IMR-90 (cell line): ENCODE data around the gene DEFB124. TPM values are rescaled to one million over a fixed set of nuclear protein-coding genes. Genes with fewer than 3 reads are reported as not detected.

Experiments
- ATAC-seq: fragments of 200-7000 bp; cut with Tn5 transposase; 2 replicates; pipeline ENCODE4 v1.9.1; 2020; ENCODE audit warnings: low read depth, mild to moderate bottlenecking, moderate library complexity
- BruUV-seq: library from RNA; stranded (reverse); fragments of 400-500 nt; replicated peaks from 2 replicates; lab custom pipeline; 2021; lab: Mats Ljungman, UMichigan
- CTCF ChIA-PET: fragments of 300-600 bp; formaldehyde crosslinking; extraction: SDS; loops from one replicate; lab custom pipeline; 2021; ENCODE audit warnings: antibody characterized with exemption; lab: Yijun Ruan, JAX
- POLR2A ChIA-PET: fragments of 300-600 bp; sonication (Branson Sonifier 250); formaldehyde crosslinking; loops from one replicate; lab custom pipeline; 2022; ENCODE audit warnings: antibody characterized with exemption; ENCODE audit not compliant: unreplicated experiment; lab: Charles Lee
- DNase-seq: peaks from one replicate; pipeline ENCODE4 v3.0.0; 2013
- H2AFZ ChIP-seq: replicated peaks from 2 replicates; pipeline ENCODE3; 2013; ENCODE audit warnings: low read length, mild to moderate bottlenecking; ENCODE audit not compliant: poor library complexity
- H2AK5ac ChIP-seq: 2 replicates; pipeline ENCODE4 v1.6.1; 2013; ENCODE audit warnings: low read depth, low read length, inconsistent platforms
- H2AK9ac ChIP-seq: replicated peaks from 2 replicates; pipeline ENCODE3; 2013; ENCODE audit warnings: mild to moderate bottlenecking, low read depth, low read length, moderate library complexity; ENCODE audit not compliant: poor library complexity
- H2BK120ac ChIP-seq: 2 replicates; pipeline ENCODE4 v1.6.1; 2013; ENCODE audit warnings: low read depth, low read length, inconsistent platforms
- H2BK15ac ChIP-seq: 3 replicates; pipeline ENCODE4 v1.6.1; 2013; ENCODE audit warnings: low read depth, low read length, inconsistent platforms
- H2BK20ac ChIP-seq: 2 replicates; pipeline ENCODE4 v1.6.1; 2013; ENCODE audit warnings: low read depth, mild to moderate bottlenecking, inconsistent platforms, low read length, moderate library complexity
- H2BK5ac ChIP-seq: 2 replicates; pipeline ENCODE4 v1.6.1; 2013; ENCODE audit warnings: mild to moderate bottlenecking, low read depth, low read length, inconsistent platforms; ENCODE audit not compliant: poor library complexity, severe bottlenecking
- H3K14ac ChIP-seq: replicated peaks from 2 replicates; pipeline ENCODE4 v1.6.1; 2013; ENCODE audit warnings: low read depth, low read length, inconsistent platforms
- H3K18ac ChIP-seq: 2 replicates; pipeline ENCODE4 v1.6.1; 2013; ENCODE audit warnings: low read depth, low read length, control low read depth
- H3K23ac ChIP-seq: 2 replicates; pipeline ENCODE4 v1.6.1; 2013; ENCODE audit warnings: low read depth, low read length, inconsistent platforms
- H3K27ac ChIP-seq: 2 replicates; pipeline ENCODE4 v1.5.1; 2013; ENCODE audit warnings: mild to moderate bottlenecking, control low read depth, low read length; ENCODE audit not compliant: insufficient read depth
- H3K27me3 ChIP-seq: 2 replicates; pipeline ENCODE4 v1.6.1; 2013; ENCODE audit warnings: low read length; ENCODE audit not compliant: control insufficient read depth, insufficient read depth
- H3K36me3 ChIP-seq: 2 replicates; pipeline ENCODE4 v1.6.1; 2013; ENCODE audit warnings: low read length, mixed read lengths; ENCODE audit not compliant: control insufficient read depth, insufficient read depth
- H3K4ac ChIP-seq: 2 replicates; pipeline ENCODE4 v1.6.1; 2013; ENCODE audit warnings: low read depth, low read length, inconsistent platforms
- H3K4me1 ChIP-seq: 2 replicates; pipeline ENCODE4 v1.6.1; 2013; ENCODE audit warnings: low read length, mixed read lengths; ENCODE audit not compliant: control insufficient read depth, insufficient read depth
- H3K4me2 ChIP-seq: 2 replicates; pipeline ENCODE4 v1.6.1; 2013; ENCODE audit warnings: low read depth, mild to moderate bottlenecking, control low read depth, low read length, moderate library complexity
- H3K4me3 ChIP-seq: 2 replicates; pipeline ENCODE4 v1.5.1; 2013; ENCODE audit warnings: low read depth, mild to moderate bottlenecking, control low read depth, low read length, moderate library complexity; ENCODE audit not compliant: insufficient read depth
- H3K56ac ChIP-seq: 2 replicates; pipeline ENCODE4 v1.6.1; 2013; ENCODE audit warnings: low read length, inconsistent platforms; ENCODE audit not compliant: insufficient read depth; ENCODE audit errors: extremely low read depth
- H3K79me1 ChIP-seq, 2 experiments: 2 replicates each; pipeline ENCODE4 v1.6.1; 2013; ENCODE audit warnings: low read length in 2 of 2, inconsistent platforms in 1 of 2, low read depth in 1 of 2
- H3K9ac ChIP-seq: 2 replicates; pipeline ENCODE4 v1.6.1; 2013; ENCODE audit warnings: low read depth, low read length, control low read depth
- H3K9me1 ChIP-seq: 2 replicates; pipeline ENCODE4 v1.6.1; 2013; ENCODE audit warnings: low read length, inconsistent platforms; ENCODE audit not compliant: insufficient read depth
- H3K9me3 ChIP-seq: 2 replicates; pipeline ENCODE4 v1.6.1; 2013; ENCODE audit warnings: low read length; ENCODE audit not compliant: control insufficient read depth, insufficient read depth
- H4K20me1 ChIP-seq: 2 replicates; pipeline ENCODE4 v1.6.1; 2013; ENCODE audit warnings: low read length, inconsistent platforms; ENCODE audit not compliant: insufficient read depth
- H4K5ac ChIP-seq: 2 replicates; pipeline ENCODE4 v1.6.1; 2013; ENCODE audit warnings: mild to moderate bottlenecking, low read depth, low read length, control low read depth
- H4K8ac ChIP-seq, 2 experiments: 2 replicates each; pipeline ENCODE4 v1.6.1; 2013; ENCODE audit warnings: low read depth in 2 of 2, low read length in 2 of 2, control low read depth in 1 of 2, inconsistent platforms in 1 of 2
- H4K91ac ChIP-seq: 2 replicates; pipeline ENCODE4 v1.6.1; 2013; ENCODE audit warnings: low read depth, low read length, inconsistent platforms; ENCODE audit not compliant: insufficient read depth
- BHLHE40 ChIP-seq: fragments of 150-350 bp; IDR thresholded peaks from 2 replicates; pipeline ENCODE4 v1.6.1; 2016; ENCODE audit warnings: mild to moderate bottlenecking, low read depth, low read length
- CEBPB ChIP-seq: IDR thresholded peaks from 2 replicates; pipeline ENCODE4 v1.6.1; 2012; ENCODE audit warnings: low read depth, low read length, improper control_type of control experiment
- CHD1 ChIP-seq: IDR thresholded peaks from 2 replicates; pipeline ENCODE4 v1.6.1; 2012; ENCODE audit warnings: low read depth, low read length, improper control_type of control experiment
- FOS ChIP-seq: fragments of 150-350 bp; IDR thresholded peaks from 2 replicates; pipeline ENCODE4 v1.6.1; 2016; ENCODE audit warnings: low read depth, low read length
- MAFK ChIP-seq: IDR thresholded peaks from 2 replicates; pipeline ENCODE4 v1.6.1; 2012; ENCODE audit warnings: low read depth, low read length, improper control_type of control experiment
- MAZ ChIP-seq: IDR thresholded peaks from 2 replicates; pipeline ENCODE4 v1.6.1; 2012; ENCODE audit warnings: low read depth, mild to moderate bottlenecking, low read length, improper control_type of control experiment, moderate library complexity, borderline replicate concordance
- MXI1 ChIP-seq: IDR thresholded peaks from 2 replicates; pipeline ENCODE4 v1.6.1; 2012; ENCODE audit warnings: low read depth, mild to moderate bottlenecking, low read length, moderate library complexity, borderline replicate concordance
- NFE2L2 ChIP-seq: fragments of 150-350 bp; IDR thresholded peaks from 2 replicates; pipeline ENCODE4 v1.6.1; 2016; ENCODE audit warnings: low read depth, mild to moderate bottlenecking, low read length
- POLR2A ChIP-seq: IDR thresholded peaks from 2 replicates; pipeline ENCODE4 v1.6.1; 2012; ENCODE audit warnings: mild to moderate bottlenecking, low read depth, low read length
- RAD21 ChIP-seq: IDR thresholded peaks from 2 replicates; pipeline ENCODE4 v1.6.1; 2012; ENCODE audit warnings: low read length, improper control_type of control experiment
- RCOR1 ChIP-seq: IDR thresholded peaks from 2 replicates; pipeline ENCODE4 v1.6.1; 2012; ENCODE audit warnings: mild to moderate bottlenecking, low read length, improper control_type of control experiment; ENCODE audit not compliant: insufficient replicate concordance
- RFX5 ChIP-seq: IDR thresholded peaks from 2 replicates; pipeline ENCODE4 v1.8.0; 2012; ENCODE audit warnings: low read depth, mild to moderate bottlenecking, low read length, moderate library complexity
- SMC3 ChIP-seq: fragments of 150-350 bp; IDR thresholded peaks from 2 replicates; pipeline ENCODE4 v1.6.1; 2016; ENCODE audit warnings: low read depth, mild to moderate bottlenecking, antibody characterized with exemption, low read length, moderate library complexity
- WGBS, 2 experiments: methylation state at CpG; one replicate each; pipeline versions ENCODE4 v1.1.5 to v1.1.7; 2013; ENCODE audit warnings: missing lambda C conversion rate in 2 of 2; ENCODE audit not compliant: insufficient read length in 1 of 2; ENCODE audit errors: extremely low coverage in 2 of 2; 5-methylcytosine and 5-hydroxymethylcytosine counted together
- dilution Hi-C: fragments of 300-500 bp; cut with HindIII; formaldehyde crosslinking; loops from one replicate; pipeline ENCODE4 v1.14.3; 2018; ENCODE audit warnings: low sequenced_read_pairs; ENCODE audit not compliant: unreplicated experiment
- in situ Hi-C: fragments of 300-500 bp; cut with MboI; formaldehyde crosslinking; loops from 3 replicates; pipeline ENCODE4 v1.14.3; 2019; ENCODE audit warnings: low sequenced_read_pairs, inconsistent platforms, mixed read lengths
- intact Hi-C: fragments of 100-400 bp; cut with micrococcal nuclease; formaldehyde crosslinking; loops from 2 replicates; pipeline ENCODE4 v1.10.0; 2022
- polyA plus RNA-seq, 3 experiments: library from polyadenylated mRNA; depleted of rRNA; stranded (reverse); fragments of >200 nt; gene quantifications; 2 replicates each; pipeline ENCODE4 v1.2.3, GENCODE V29; 2012; ENCODE audit warnings: low replicate concordance in 1 of 3
- total RNA-seq: library from RNA; depleted of rRNA; stranded (reverse); fragments of >200 nt; gene quantifications from 2 replicates; pipeline ENCODE4 v1.2.3, GENCODE V29; 2012
- TF ChIP-seq, protein P1 (sequence below): fragments of 150-350 bp; IDR thresholded peaks from 2 replicates; pipeline ENCODE4 v1.6.1; 2017; ENCODE audit warnings: mild to moderate bottlenecking, antibody characterized with exemption, low read length, low read depth
- TF ChIP-seq, protein P2 (sequence below): conservative IDR thresholded peaks from 2 replicates; pipeline ENCODE4 v1.5.1; 2012; ENCODE audit warnings: mild to moderate bottlenecking, low read depth, low read length, improper control_type of control experiment
- TF ChIP-seq, protein P3 (sequence below): fragments of 150-350 bp; IDR thresholded peaks from 2 replicates; pipeline ENCODE4 v1.6.1; 2016; ENCODE audit warnings: low read depth, mild to moderate bottlenecking, low read length, moderate library complexity, borderline replicate concordance

DEFB124 gene
- total and polyA plus RNA-seq, 2 of the 4 experiments (the other 2 are of a cell fraction), result not detected

DNA sequence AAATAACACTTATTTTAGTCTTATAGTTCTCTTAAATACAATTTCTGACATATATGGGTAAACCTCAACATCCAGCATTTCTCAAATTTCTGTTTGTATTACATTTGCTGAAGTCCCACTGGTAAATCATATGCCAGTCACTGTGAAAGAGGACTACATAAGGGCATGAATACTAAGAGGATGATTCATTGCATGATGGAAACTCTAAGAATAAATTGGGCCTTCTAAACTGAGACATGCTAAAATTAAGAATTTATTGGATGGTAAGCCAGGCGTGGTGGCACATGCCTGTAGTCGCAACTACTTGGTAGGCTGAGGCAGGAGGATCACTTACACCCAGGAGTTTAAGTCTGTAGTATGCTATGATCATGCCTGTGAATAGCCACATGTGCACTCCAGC lies 22.4 kb downstream of the DEFB124 start:
- in situ Hi-C loops (no loop called here), intact Hi-C loops (no loop called here), dilution Hi-C loops (no loop called here)
- H4K91ac ChIP-seq, result no peak overlapping the region
- H3K4me2 ChIP-seq, result no peak overlapping the region
- no peak for TF ChIP-seq RCOR1
- TF ChIP-seq MAZ, result no peak
- TF ChIP-seq RFX5, result no peak
- no peak for TF ChIP-seq SMC3
- TF ChIP-seq MAFK, result no peak
- TF ChIP-seq, protein P1, sequence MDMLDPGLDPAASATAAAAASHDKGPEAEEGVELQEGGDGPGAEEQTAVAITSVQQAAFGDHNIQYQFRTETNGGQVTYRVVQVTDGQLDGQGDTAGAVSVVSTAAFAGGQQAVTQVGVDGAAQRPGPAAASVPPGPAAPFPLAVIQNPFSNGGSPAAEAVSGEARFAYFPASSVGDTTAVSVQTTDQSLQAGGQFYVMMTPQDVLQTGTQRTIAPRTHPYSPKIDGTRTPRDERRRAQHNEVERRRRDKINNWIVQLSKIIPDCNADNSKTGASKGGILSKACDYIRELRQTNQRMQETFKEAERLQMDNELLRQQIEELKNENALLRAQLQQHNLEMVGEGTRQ, result no peak
- TF ChIP-seq MXI1, result no peak
- no peak for TF ChIP-seq FOS
- no peak for TF ChIP-seq NFE2L2
- TF ChIP-seq, protein P2, sequence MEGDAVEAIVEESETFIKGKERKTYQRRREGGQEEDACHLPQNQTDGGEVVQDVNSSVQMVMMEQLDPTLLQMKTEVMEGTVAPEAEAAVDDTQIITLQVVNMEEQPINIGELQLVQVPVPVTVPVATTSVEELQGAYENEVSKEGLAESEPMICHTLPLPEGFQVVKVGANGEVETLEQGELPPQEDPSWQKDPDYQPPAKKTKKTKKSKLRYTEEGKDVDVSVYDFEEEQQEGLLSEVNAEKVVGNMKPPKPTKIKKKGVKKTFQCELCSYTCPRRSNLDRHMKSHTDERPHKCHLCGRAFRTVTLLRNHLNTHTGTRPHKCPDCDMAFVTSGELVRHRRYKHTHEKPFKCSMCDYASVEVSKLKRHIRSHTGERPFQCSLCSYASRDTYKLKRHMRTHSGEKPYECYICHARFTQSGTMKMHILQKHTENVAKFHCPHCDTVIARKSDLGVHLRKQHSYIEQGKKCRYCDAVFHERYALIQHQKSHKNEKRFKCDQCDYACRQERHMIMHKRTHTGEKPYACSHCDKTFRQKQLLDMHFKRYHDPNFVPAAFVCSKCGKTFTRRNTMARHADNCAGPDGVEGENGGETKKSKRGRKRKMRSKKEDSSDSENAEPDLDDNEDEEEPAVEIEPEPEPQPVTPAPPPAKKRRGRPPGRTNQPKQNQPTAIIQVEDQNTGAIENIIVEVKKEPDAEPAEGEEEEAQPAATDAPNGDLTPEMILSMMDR, result no peak
- TF ChIP-seq CHD1, result no peak
- TF ChIP-seq CEBPB, result no peak
- no peak for TF ChIP-seq POLR2A
- TF ChIP-seq, protein P3, sequence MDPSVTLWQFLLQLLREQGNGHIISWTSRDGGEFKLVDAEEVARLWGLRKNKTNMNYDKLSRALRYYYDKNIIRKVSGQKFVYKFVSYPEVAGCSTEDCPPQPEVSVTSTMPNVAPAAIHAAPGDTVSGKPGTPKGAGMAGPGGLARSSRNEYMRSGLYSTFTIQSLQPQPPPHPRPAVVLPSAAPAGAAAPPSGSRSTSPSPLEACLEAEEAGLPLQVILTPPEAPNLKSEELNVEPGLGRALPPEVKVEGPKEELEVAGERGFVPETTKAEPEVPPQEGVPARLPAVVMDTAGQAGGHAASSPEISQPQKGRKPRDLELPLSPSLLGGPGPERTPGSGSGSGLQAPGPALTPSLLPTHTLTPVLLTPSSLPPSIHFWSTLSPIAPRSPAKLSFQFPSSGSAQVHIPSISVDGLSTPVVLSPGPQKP, result no peak
- no peak for TF ChIP-seq BHLHE40
- TF ChIP-seq RAD21, result no peak
- no peak overlapping the region for H4K5ac ChIP-seq
- CTCF ChIA-PET, result interaction anchor here (0.7 kb wide), 1 partner anchor 11 kb away, joined by 3 read pairs; no protein-coding TSS in a partner anchor
- H3K27ac ChIP-seq, result no peak overlapping the region
- H3K18ac ChIP-seq, result no peak overlapping the region
- H3K9me1 ChIP-seq, result no peaks in the 10 kb centered on the region
- ATAC-seq, result no peak
- POLR2A ChIA-PET, result no interaction called here
- no peak overlapping the region for H3K23ac ChIP-seq
- no peak overlapping the region for H2AK9ac ChIP-seq
- no peaks in the 10 kb centered on the region for H4K20me1 ChIP-seq
- H3K4me3 ChIP-seq, result no peak overlapping the region
- H3K14ac ChIP-seq, result no peak overlapping the region
- no TSS peak for BruUV-seq
- H3K9me3 ChIP-seq, result no peaks in the 10 kb centered on the region
- no peak overlapping the region for H4K8ac ChIP-seq
- no peaks in the 10 kb centered on the region for H3K79me1 ChIP-seq
- H3K4ac ChIP-seq, result no peak overlapping the region
- H3K4me1 ChIP-seq, result no peaks in the 10 kb centered on the region
- H3K36me3 ChIP-seq, result no peaks in the 10 kb centered on the region
- 40% methylated on average over 1 of the region's 2 CpGs; no CpG with 5 or more reads in 1 of the 2 experiments for WGBS, 2 experiments
- H3K56ac ChIP-seq, result no peak overlapping the region
- no peak overlapping the region for H2AFZ ChIP-seq
- H3K27me3 ChIP-seq, result no peaks in the 10 kb centered on the region
- no peak overlapping the region for H2BK5ac ChIP-seq
- no peak overlapping the region for H2BK15ac ChIP-seq
- no peak for DNase-seq
- no peak overlapping the region for H2BK20ac ChIP-seq
- H2AK5ac ChIP-seq, result no peak overlapping the region
- H3K9ac ChIP-seq, result no peak overlapping the region
- H2BK120ac ChIP-seq, result no peak overlapping the region
